ENCODE measurements around the gene DOCK6. TPM values are rescaled to one million over a fixed set of nuclear protein-coding genes. Genes with fewer than 3 reads are reported as not detected.

The DOCK6 gene
- total RNA-seq, 2 experiments from 2014 or later: 24.1 to 74.6 TPM

DNA sequence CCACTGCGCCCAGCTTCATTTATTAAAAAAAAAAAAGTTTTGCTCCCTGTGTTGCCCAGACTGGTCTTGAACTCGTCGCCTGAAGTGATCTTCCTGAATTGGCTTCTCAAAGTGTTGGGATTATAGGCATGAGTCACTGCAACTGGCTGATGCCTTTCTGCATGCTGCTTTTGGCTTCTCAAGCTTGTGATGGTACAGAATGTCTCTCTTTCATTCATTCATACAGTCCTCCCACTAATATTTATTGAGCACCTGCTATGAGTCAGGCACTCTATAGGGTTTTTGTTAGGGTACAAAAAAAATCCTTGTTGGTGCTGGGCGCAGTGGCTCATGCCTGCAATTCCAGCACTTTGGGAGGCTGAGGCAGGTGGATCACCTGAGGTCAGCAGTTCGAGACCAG, 42.6 kb upstream of the DOCK6 start:
- TF ChIP-seq EZH2phosphoT487 (IDR thresholded peaks at IDR 0.05; ENCODE audit: borderline replicate concordance, low read depth, low read length): no peak
- TF ChIP-seq, protein P1, sequence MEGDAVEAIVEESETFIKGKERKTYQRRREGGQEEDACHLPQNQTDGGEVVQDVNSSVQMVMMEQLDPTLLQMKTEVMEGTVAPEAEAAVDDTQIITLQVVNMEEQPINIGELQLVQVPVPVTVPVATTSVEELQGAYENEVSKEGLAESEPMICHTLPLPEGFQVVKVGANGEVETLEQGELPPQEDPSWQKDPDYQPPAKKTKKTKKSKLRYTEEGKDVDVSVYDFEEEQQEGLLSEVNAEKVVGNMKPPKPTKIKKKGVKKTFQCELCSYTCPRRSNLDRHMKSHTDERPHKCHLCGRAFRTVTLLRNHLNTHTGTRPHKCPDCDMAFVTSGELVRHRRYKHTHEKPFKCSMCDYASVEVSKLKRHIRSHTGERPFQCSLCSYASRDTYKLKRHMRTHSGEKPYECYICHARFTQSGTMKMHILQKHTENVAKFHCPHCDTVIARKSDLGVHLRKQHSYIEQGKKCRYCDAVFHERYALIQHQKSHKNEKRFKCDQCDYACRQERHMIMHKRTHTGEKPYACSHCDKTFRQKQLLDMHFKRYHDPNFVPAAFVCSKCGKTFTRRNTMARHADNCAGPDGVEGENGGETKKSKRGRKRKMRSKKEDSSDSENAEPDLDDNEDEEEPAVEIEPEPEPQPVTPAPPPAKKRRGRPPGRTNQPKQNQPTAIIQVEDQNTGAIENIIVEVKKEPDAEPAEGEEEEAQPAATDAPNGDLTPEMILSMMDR (conservative IDR thresholded peaks at IDR 0.05; ENCODE audit: low read length): no peak
- BruUV-seq (replicated peaks): no TSS peak
- H3K4me3 ChIP-seq (ENCODE audit: low read depth, low read length, poor library complexity, severe bottlenecking): no peak overlapping the region
- H4K20me1 ChIP-seq (ENCODE audit: insufficient read depth, low read length): no peaks in the 10 kb centered on the region
- DNase-seq (ENCODE audit: low spot score): no peak
- H3K4me1 ChIP-seq (ENCODE audit: insufficient read depth, low read length, poor library complexity, severe bottlenecking): no peaks in the 10 kb centered on the region
- no peaks in the 10 kb centered on the region for H3K79me2 ChIP-seq (ENCODE audit: insufficient read depth, low read depth, low read length)
- ChIA-PET POLR2A (interaction anchor here (1.1 kb wide), 1 partner anchor 33 kb away, joined by 3 read pairs; no protein-coding TSS in a partner anchor), CTCF (ENCODE audit: unreplicated experiment) (no interaction called here)
- H3K36me3 ChIP-seq (ENCODE audit: insufficient read depth, low read length): no peaks in the 10 kb centered on the region
- intact Hi-C loops (cut with micrococcal nuclease; ENCODE audit: unreplicated experiment): no loop called here
- H2AFZ ChIP-seq (ENCODE audit: low read length): no peak overlapping the region
- no peak overlapping the region for H3K4me2 ChIP-seq (ENCODE audit: low read length)
- H3K9me2 ChIP-seq (ENCODE audit: insufficient read depth, low read length): no peaks in the 10 kb centered on the region
- no peaks in the 10 kb centered on the region for H3K9me3 ChIP-seq (ENCODE audit: low read length)
- no peak overlapping the region for H3K27ac ChIP-seq (ENCODE audit: low read depth, low read length, poor library complexity, severe bottlenecking)

DNA sequence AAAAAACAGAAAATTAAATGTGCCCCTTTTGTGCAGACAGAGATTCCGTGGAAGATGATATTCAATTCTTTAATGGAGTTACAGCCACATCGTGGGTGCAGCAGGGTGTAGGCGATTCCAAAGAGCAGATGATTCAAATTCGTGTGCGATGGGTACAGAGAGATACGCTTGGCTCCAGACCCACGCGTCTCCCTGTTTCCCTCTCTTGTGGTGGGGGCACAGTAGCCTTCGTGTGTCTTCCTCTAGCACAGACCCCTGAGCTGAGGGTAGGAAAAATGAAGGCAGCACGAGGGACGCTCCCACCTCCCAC, 38.4 kb upstream of the DOCK6 start:
- Histone ChIP-seq H3K27ac (ENCODE audit: low read depth, low read length, poor library complexity, severe bottlenecking) (no peak overlapping the region), H2AFZ (ENCODE audit: low read length) (no peak overlapping the region), H3K4me1 (ENCODE audit: insufficient read depth, low read length, poor library complexity, severe bottlenecking) (no peaks in the 10 kb centered on the region), H3K79me2 (ENCODE audit: insufficient read depth, low read depth, low read length) (no peaks in the 10 kb centered on the region), H4K20me1 (ENCODE audit: insufficient read depth, low read length) (no peaks in the 10 kb centered on the region), H3K9me2 (ENCODE audit: insufficient read depth, low read length) (no peaks in the 10 kb centered on the region), H3K4me2 (ENCODE audit: low read length) (no peak overlapping the region), H3K9me3 (ENCODE audit: low read length) (no peaks in the 10 kb centered on the region), H3K4me3 (ENCODE audit: low read depth, low read length, poor library complexity, severe bottlenecking) (no peak overlapping the region), H3K36me3 (ENCODE audit: insufficient read depth, low read length) (no peaks in the 10 kb centered on the region)
- intact Hi-C loops (cut with micrococcal nuclease; ENCODE audit: unreplicated experiment): no loop called here
- no peak for TF ChIP-seq EZH2phosphoT487 (IDR thresholded peaks at IDR 0.05; ENCODE audit: borderline replicate concordance, low read depth, low read length)
- TF ChIP-seq, protein P1 (conservative IDR thresholded peaks at IDR 0.05; ENCODE audit: low read length): no peak
- POLR2A ChIA-PET: no interaction called here
- BruUV-seq (replicated peaks): no TSS peak
- CTCF ChIA-PET (ENCODE audit: unreplicated experiment): no interaction called here
- DNase-seq (ENCODE audit: low spot score): no peak

DNA sequence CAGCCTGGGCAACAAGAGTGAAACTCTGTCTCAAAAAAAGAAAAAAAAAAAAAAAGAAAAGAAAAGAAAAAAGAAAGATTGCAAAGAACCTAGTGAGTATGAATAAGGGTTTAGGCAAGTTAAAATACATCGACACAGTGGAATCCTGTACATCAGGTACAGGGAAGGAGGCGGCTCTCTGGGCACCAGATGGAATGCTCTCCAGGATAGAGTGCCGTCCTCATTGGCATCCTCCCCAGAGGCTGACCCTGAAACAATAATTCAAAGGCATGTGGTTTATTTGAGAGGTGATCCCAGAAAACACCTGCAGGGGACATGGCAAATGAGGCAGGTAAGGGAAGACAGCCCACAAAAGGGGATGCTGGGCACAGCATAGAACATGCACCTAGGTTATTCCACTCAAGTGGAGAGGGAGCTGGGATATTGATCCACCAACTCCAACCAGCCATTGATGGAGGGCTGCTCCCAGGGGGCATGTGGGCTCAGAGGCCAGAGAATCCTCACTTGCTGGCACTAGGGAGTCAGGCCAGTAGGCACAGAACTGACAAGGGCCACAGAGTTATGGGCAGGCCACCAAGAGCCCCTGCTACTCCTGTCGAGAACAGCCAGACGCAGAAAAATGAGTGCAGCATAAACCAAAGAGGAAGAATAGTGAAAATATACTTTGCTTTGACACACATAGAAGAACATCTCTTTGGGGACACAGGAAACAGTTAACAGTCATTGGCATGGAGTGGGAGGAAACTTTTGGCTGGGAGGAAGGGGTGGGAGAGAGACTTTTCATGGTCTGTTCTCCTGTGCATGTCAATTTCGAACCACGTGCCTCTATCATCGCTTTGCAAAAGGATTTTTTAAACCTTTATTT, 37.9 kb upstream of the DOCK6 start:
- Histone ChIP-seq H3K4me3 (ENCODE audit: low read depth, low read length, poor library complexity, severe bottlenecking) (no peak overlapping the region), H4K20me1 (ENCODE audit: insufficient read depth, low read length) (no peaks in the 10 kb centered on the region), H3K9me2 (ENCODE audit: insufficient read depth, low read length) (no peaks in the 10 kb centered on the region), H3K4me1 (ENCODE audit: insufficient read depth, low read length, poor library complexity, severe bottlenecking) (no peaks in the 10 kb centered on the region), H3K36me3 (ENCODE audit: insufficient read depth, low read length) (no peaks in the 10 kb centered on the region), H3K4me2 (ENCODE audit: low read length) (no peak overlapping the region), H2AFZ (ENCODE audit: low read length) (no peak overlapping the region), H3K27ac (ENCODE audit: low read depth, low read length, poor library complexity, severe bottlenecking) (no peak overlapping the region), H3K9me3 (ENCODE audit: low read length) (no peaks in the 10 kb centered on the region), H3K79me2 (ENCODE audit: insufficient read depth, low read depth, low read length) (no peaks in the 10 kb centered on the region)
- BruUV-seq (replicated peaks): no TSS peak
- TF ChIP-seq EZH2phosphoT487 (IDR thresholded peaks at IDR 0.05; ENCODE audit: borderline replicate concordance, low read depth, low read length): no peak
- TF ChIP-seq, protein P1 (conservative IDR thresholded peaks at IDR 0.05; ENCODE audit: low read length): no peak
- ChIA-PET CTCF (ENCODE audit: unreplicated experiment) (no interaction called here), POLR2A (no interaction called here)
- DNase-seq (ENCODE audit: low spot score): no peak
- intact Hi-C loops (cut with micrococcal nuclease; ENCODE audit: unreplicated experiment): no loop called here
